Activated B cell treated with CpG ODN at 0.5 μM for 24 hours (primary cell): ENCODE results near the gene NID2. TPM values are rescaled to one million over a fixed set of nuclear protein-coding genes. Genes with fewer than 3 reads are reported as not detected.

Experiments used
- ATAC-seq: fragments of 200-7000 bp; cut with Tn5 transposase; one replicate; pipeline ENCODE4 v1.10.0; 2021; ENCODE audit warnings: low read depth, mild to moderate bottlenecking, moderate library complexity
- CTCF ChIA-PET: fragments of 350-600 bp; sonication (Branson Sonifier 250); formaldehyde crosslinking; loops from one replicate; lab custom pipeline; 2021; ENCODE audit warnings: antibody characterized with exemption; lab: Charles Lee
- POLR2A ChIA-PET: fragments of 350-600 bp; sonication (Branson Sonifier 250); formaldehyde crosslinking; loops from one replicate; lab custom pipeline; 2021; ENCODE audit warnings: antibody characterized with exemption; lab: Charles Lee
- DNase-seq: peaks from one replicate; pipeline ENCODE4 v3.0.0; 2022
- H3K27ac Mint-ChIP-seq: one replicate; pipeline ENCODE4 v1.8.0; 2020; ENCODE audit warnings: mixed read lengths
- H3K27me3 Mint-ChIP-seq: one replicate; pipeline ENCODE4 v1.8.0; 2021; ENCODE audit warnings: mixed read lengths
- H3K36me3 Mint-ChIP-seq: one replicate; pipeline ENCODE4 v1.8.0; 2021; ENCODE audit warnings: low read depth, mixed read lengths
- H3K4me1 Mint-ChIP-seq: one replicate; pipeline ENCODE4 v1.8.0; 2021; ENCODE audit warnings: mixed read lengths
- H3K4me3 Mint-ChIP-seq: one replicate; pipeline ENCODE4 v1.8.0; 2020; ENCODE audit warnings: mild to moderate bottlenecking, mixed read lengths
- H3K9me3 Mint-ChIP-seq: one replicate; pipeline ENCODE4 v1.8.0; 2020; ENCODE audit warnings: mixed read lengths
- intact Hi-C: fragments of 100-400 bp; cut with micrococcal nuclease; formaldehyde crosslinking; loops from one replicate; pipeline ENCODE4 v1.15.1; 2024
- total RNA-seq: library from RNA; stranded (reverse); gene quantifications from 2 replicates; pipeline ENCODE4 v1.2.3, GENCODE V29; 2022
- TF ChIP-seq, protein P1 (sequence below): fragments of 200-600 bp; IDR thresholded peaks from one replicate; pipeline ENCODE4 v1.8.0; 2022; ENCODE audit warnings: antibody characterized with exemption, mild to moderate bottlenecking

NID2 gene
- total RNA-seq, 1 donor from 2014 or later: not detected

DNA sequence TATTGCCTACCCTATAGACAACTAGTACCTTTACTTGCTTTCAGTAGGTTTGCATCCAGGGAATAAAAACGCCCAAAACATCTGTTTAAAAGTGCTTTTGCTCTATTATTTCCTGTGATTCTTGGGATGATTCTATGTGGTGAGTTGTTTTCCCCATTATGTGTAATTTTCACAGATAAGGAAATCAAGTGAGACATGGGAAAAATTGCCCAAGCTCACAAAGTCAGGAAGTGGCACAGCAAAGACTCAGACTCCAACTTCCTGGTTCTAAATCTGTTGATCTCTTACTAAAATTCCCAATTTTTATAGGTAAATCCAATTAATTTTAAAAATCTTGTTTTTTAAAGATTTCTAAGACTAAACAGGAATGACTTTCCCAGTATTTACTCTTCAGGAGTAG, 39.0 kb downstream of the NID2 start:
- DNase-seq (no peak), ATAC-seq (no peak)
- no peak overlapping the region for H3K4me3 Mint-ChIP-seq
- H3K4me1 Mint-ChIP-seq: no peaks in the 10 kb centered on the region
- no peaks in the 10 kb centered on the region for H3K9me3 Mint-ChIP-seq
- no peaks in the 10 kb centered on the region for H3K36me3 Mint-ChIP-seq
- peaks cover 4% of the 10 kb centered on the region for H3K27me3 Mint-ChIP-seq
- ChIA-PET POLR2A (no interaction called here), CTCF (no interaction called here)
- H3K27ac Mint-ChIP-seq: no peak overlapping the region
- intact Hi-C loops: no loop called here
- TF ChIP-seq, protein P1, sequence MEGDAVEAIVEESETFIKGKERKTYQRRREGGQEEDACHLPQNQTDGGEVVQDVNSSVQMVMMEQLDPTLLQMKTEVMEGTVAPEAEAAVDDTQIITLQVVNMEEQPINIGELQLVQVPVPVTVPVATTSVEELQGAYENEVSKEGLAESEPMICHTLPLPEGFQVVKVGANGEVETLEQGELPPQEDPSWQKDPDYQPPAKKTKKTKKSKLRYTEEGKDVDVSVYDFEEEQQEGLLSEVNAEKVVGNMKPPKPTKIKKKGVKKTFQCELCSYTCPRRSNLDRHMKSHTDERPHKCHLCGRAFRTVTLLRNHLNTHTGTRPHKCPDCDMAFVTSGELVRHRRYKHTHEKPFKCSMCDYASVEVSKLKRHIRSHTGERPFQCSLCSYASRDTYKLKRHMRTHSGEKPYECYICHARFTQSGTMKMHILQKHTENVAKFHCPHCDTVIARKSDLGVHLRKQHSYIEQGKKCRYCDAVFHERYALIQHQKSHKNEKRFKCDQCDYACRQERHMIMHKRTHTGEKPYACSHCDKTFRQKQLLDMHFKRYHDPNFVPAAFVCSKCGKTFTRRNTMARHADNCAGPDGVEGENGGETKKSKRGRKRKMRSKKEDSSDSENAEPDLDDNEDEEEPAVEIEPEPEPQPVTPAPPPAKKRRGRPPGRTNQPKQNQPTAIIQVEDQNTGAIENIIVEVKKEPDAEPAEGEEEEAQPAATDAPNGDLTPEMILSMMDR: no peak

DNA sequence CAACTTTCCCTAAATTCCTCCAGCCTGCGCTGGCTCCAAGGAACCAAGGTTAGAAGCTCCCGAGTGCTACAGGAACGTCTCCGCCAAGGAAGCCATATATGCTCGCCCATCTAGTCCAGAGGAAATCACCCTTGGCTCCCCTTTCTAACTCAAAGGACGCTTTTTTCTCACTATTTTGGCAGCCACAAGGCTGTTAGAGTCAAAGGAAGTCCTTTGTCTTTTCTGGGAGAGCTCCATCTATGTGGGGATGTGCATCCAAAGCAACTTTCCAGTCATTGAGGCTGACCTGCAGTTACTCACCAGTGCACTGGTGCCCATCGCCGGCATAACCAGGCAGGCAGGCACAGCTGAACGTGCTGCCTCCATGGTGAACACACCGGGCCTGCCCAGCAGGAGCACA, 42.0 kb downstream of the NID2 start:
- no peak for DNase-seq
- intact Hi-C loops: no loop called here
- H3K4me1 Mint-ChIP-seq: peaks cover 5% of the 10 kb centered on the region
- H3K4me3 Mint-ChIP-seq: no peak overlapping the region
- TF ChIP-seq, protein P1: no peak
- CTCF ChIA-PET: no interaction called here
- ATAC-seq: no peak
- H3K27me3 Mint-ChIP-seq: no peaks in the 10 kb centered on the region
- H3K36me3 Mint-ChIP-seq: no peaks in the 10 kb centered on the region
- H3K27ac Mint-ChIP-seq: no peak overlapping the region
- H3K9me3 Mint-ChIP-seq: peaks cover 3% of the 10 kb centered on the region
- POLR2A ChIA-PET: no interaction called here

DNA sequence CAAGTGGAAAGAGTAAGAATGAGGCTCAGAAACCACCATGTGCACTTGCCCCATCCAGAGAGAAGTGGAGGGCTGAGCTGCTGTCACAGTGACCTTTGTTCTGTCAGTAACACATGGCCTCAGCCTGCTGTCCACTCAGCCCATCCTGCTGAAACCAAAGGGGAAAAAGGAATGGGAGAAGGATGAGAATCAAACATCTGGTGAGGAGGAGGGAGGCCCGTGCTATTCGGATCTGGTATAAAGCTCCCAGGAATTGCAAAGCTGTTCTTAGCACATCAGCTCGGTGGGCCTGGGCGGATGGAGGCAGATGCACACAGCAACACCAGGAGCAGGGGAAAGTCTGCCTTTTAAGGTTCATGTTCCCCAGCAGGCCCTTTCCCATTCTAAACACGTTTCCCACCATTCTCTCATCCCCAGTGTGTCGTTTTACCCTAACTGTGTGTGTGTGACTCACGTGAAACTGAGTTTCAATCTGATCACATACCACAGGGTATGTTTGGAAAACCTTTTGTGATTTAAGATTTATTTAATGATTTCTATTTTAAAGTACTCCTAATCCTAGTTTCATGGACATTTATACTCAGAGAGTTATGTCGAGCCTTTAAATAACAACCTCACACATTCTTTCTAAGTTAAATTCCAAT, 42.7 kb downstream of the NID2 start:
- H3K27ac Mint-ChIP-seq: no peak overlapping the region
- DNase-seq (no peak), ATAC-seq (no peak)
- H3K27me3 Mint-ChIP-seq: no peaks in the 10 kb centered on the region
- no peaks in the 10 kb centered on the region for H3K36me3 Mint-ChIP-seq
- H3K4me1 Mint-ChIP-seq: peaks cover 9% of the 10 kb centered on the region
- CTCF ChIA-PET: no interaction called here
- POLR2A ChIA-PET: interaction anchor here (0.6 kb wide), 1 partner anchor 18 kb away, joined by 6 read pairs; no protein-coding TSS in a partner anchor
- no peak overlapping the region for H3K4me3 Mint-ChIP-seq
- TF ChIP-seq, protein P1: no peak
- intact Hi-C loops: no loop called here
- H3K9me3 Mint-ChIP-seq: peaks cover 3% of the 10 kb centered on the region

DNA sequence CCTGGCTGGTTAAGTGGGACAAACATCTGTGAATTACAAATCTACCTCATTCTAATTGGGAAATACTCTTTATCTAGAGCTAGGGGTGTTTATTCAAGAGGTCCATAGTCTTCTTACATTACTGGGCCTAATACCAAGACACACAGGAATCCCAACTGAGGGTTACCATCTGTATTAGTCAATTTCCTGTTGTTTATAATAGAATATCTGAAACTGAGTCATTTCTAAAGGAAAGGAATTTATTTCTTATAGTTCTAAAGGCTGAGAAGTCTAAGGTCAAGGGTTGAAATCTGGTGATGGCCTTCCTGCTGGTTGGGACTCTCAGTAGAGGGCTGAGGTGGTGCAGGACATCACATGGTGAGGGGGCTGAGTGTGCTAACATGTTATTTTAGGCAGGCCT, 43.5 kb downstream of the NID2 start:
- POLR2A ChIA-PET: interaction anchor here (0.6 kb wide), 1 partner anchor 19 kb away, joined by 6 read pairs; no protein-coding TSS in a partner anchor
- Mint-ChIP-seq H3K36me3 (no peaks in the 10 kb centered on the region), H3K4me1 (peaks cover 14% of the 10 kb centered on the region), H3K4me3 (no peak overlapping the region), H3K9me3 (peaks cover 3% of the 10 kb centered on the region), H3K27ac (no peak overlapping the region), H3K27me3 (no peaks in the 10 kb centered on the region)
- ATAC-seq (no peak), DNase-seq (no peak)
- intact Hi-C loops: no loop called here
- TF ChIP-seq, protein P1: no peak
- CTCF ChIA-PET: no interaction called here

DNA sequence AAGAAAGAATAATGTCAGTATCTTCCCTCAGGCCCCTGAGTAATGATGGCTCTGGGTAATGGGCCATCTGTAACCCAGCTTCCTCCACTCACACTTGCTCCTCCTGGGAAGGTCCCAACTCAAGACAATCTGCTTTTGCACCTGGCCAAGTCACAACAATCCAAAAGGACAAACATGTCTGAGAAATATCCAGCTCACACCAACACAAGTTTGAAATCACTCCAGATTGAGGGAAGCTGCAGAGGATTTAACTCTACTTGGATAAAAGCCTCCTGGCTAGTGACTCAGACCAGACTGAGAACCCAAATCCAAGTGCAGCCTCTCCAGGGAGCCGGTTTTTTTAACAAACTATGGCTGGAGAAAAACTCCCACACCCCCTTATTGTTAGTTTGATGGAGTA, 45.3 kb downstream of the NID2 start:
- no peaks in the 10 kb centered on the region for H3K27me3 Mint-ChIP-seq
- H3K4me3 Mint-ChIP-seq: no peak overlapping the region
- peaks cover 3% of the 10 kb centered on the region for H3K9me3 Mint-ChIP-seq
- H3K36me3 Mint-ChIP-seq: no peaks in the 10 kb centered on the region
- intact Hi-C loops: no loop called here
- no peak overlapping the region for H3K27ac Mint-ChIP-seq
- TF ChIP-seq, protein P1: no peak
- no peak for DNase-seq
- CTCF ChIA-PET: no interaction called here
- no peak for ATAC-seq
- POLR2A ChIA-PET: no interaction called here
- H3K4me1 Mint-ChIP-seq: peaks cover 14% of the 10 kb centered on the region
